KMS-11 (cell line): ENCODE measurements around the gene KHDC3L.

ENCODE experiments used
- H2AFZ ChIP-seq: fragments of 200-600 bp; sonication (generic); 2 replicates; pipeline ENCODE4 v1.6.1; 2016; ENCODE audit warnings: antibody characterized with exemption, mixed run types, low read depth
- H3K27ac ChIP-seq: fragments of 200-600 bp; sonication (generic); 2 replicates; pipeline ENCODE4 v1.6.1; 2016; ENCODE audit warnings: mild to moderate bottlenecking, mixed run types
- H3K27me3 ChIP-seq: fragments of 200-600 bp; sonication (generic); 2 replicates; pipeline ENCODE4 v1.6.1; 2017; ENCODE audit warnings: mild to moderate bottlenecking, low read depth, mixed run types, moderate library complexity; ENCODE audit not compliant: insufficient read depth
- H3K36me3 ChIP-seq: fragments of 200-600 bp; sonication (generic); 2 replicates; pipeline ENCODE4 v1.6.1; 2017; ENCODE audit warnings: mild to moderate bottlenecking, mixed run types; ENCODE audit not compliant: insufficient read depth
- H3K4me1 ChIP-seq: fragments of 200-600 bp; sonication (generic); 2 replicates; pipeline ENCODE4 v1.6.1; 2016; ENCODE audit warnings: mild to moderate bottlenecking, low read depth, mixed run types; ENCODE audit not compliant: poor library complexity, severe bottlenecking
- H3K4me2 ChIP-seq: fragments of 200-600 bp; sonication (generic); 2 replicates; pipeline ENCODE4 v1.7.0; 2016; ENCODE audit warnings: mild to moderate bottlenecking, mixed run types
- H3K4me3 ChIP-seq: fragments of 200-600 bp; sonication (generic); IDR thresholded peaks from 2 replicates; pipeline ENCODE4 v1.6.1; 2017; ENCODE audit warnings: low read depth, low read length, mixed read lengths; ENCODE audit not compliant: insufficient read depth
- H3K79me2 ChIP-seq: fragments of 200-600 bp; sonication (generic); 2 replicates; pipeline ENCODE4 v1.6.1; 2016; ENCODE audit warnings: low read depth, mixed run types; ENCODE audit not compliant: insufficient read depth
- H3K9ac ChIP-seq: fragments of 200-600 bp; sonication (generic); 2 replicates; pipeline ENCODE4 v1.6.1; 2016; ENCODE audit warnings: mild to moderate bottlenecking, mixed run types
- H4K20me1 ChIP-seq: fragments of 200-600 bp; sonication (generic); 2 replicates; pipeline ENCODE4 v1.6.1; 2016; ENCODE audit warnings: mild to moderate bottlenecking, mixed run types; ENCODE audit not compliant: insufficient read depth
- CTCF ChIP-seq: fragments of 200-600 bp; sonication (generic); conservative IDR thresholded peaks from 2 replicates; pipeline ENCODE4 v1.6.1; 2017; ENCODE audit warnings: low read depth, mild to moderate bottlenecking, antibody characterized with exemption, low read length, moderate library complexity, mixed read lengths

KHDC3L gene

GRCh38 chr6:73341335-73341734 is 21.1 kb upstream of the KHDC3L start:
- Histone ChIP-seq H3K79me2 (no peaks in the 10 kb centered on the region), H3K27me3 (no peaks in the 10 kb centered on the region), H3K27ac (no peak overlapping the region), H3K4me1 (no peaks in the 10 kb centered on the region), H3K4me3 (no peak overlapping the region), H3K4me2 (no peak overlapping the region), H3K9ac (no peak overlapping the region), H2AFZ (no peak overlapping the region), H3K36me3 (no peaks in the 10 kb centered on the region), H4K20me1 (no peaks in the 10 kb centered on the region)
- no peak for TF ChIP-seq CTCF

GRCh38 chr6:73342174-73342573 is 20.3 kb upstream of the KHDC3L start:
- Histone ChIP-seq H3K79me2 (no peaks in the 10 kb centered on the region), H3K27ac (no peak overlapping the region), H4K20me1 (no peaks in the 10 kb centered on the region), H3K27me3 (no peaks in the 10 kb centered on the region), H3K4me1 (no peaks in the 10 kb centered on the region), H3K4me2 (no peak overlapping the region), H3K9ac (no peak overlapping the region), H3K4me3 (no peak overlapping the region), H2AFZ (no peak overlapping the region), H3K36me3 (no peaks in the 10 kb centered on the region)
- no peak for TF ChIP-seq CTCF

GRCh38 chr6:73343164-73343563 is 19.3 kb upstream of the KHDC3L start:
- Histone ChIP-seq H3K27me3 (no peaks in the 10 kb centered on the region), H3K4me3 (no peak overlapping the region), H3K27ac (no peak overlapping the region), H3K36me3 (no peaks in the 10 kb centered on the region), H4K20me1 (no peaks in the 10 kb centered on the region), H3K9ac (no peak overlapping the region), H3K79me2 (no peaks in the 10 kb centered on the region), H3K4me2 (no peak overlapping the region), H3K4me1 (no peaks in the 10 kb centered on the region), H2AFZ (no peak overlapping the region)
- TF ChIP-seq CTCF: no peak

GRCh38 chr6:73348550-73349204 is 13.8 kb upstream of the KHDC3L start:
- H3K27me3 ChIP-seq: no peaks in the 10 kb centered on the region
- H3K4me1 ChIP-seq: no peaks in the 10 kb centered on the region
- TF ChIP-seq CTCF: no peak
- no peak overlapping the region for H3K9ac ChIP-seq
- H3K36me3 ChIP-seq: no peaks in the 10 kb centered on the region
- no peaks in the 10 kb centered on the region for H3K79me2 ChIP-seq
- H3K4me3 ChIP-seq: no peak overlapping the region
- H4K20me1 ChIP-seq: no peaks in the 10 kb centered on the region
- no peak overlapping the region for H3K4me2 ChIP-seq
- no peak overlapping the region for H2AFZ ChIP-seq
- H3K27ac ChIP-seq: no peak overlapping the region
